ENCODE data around the gene GRIN3B.

Gene GRIN3B

DNA sequence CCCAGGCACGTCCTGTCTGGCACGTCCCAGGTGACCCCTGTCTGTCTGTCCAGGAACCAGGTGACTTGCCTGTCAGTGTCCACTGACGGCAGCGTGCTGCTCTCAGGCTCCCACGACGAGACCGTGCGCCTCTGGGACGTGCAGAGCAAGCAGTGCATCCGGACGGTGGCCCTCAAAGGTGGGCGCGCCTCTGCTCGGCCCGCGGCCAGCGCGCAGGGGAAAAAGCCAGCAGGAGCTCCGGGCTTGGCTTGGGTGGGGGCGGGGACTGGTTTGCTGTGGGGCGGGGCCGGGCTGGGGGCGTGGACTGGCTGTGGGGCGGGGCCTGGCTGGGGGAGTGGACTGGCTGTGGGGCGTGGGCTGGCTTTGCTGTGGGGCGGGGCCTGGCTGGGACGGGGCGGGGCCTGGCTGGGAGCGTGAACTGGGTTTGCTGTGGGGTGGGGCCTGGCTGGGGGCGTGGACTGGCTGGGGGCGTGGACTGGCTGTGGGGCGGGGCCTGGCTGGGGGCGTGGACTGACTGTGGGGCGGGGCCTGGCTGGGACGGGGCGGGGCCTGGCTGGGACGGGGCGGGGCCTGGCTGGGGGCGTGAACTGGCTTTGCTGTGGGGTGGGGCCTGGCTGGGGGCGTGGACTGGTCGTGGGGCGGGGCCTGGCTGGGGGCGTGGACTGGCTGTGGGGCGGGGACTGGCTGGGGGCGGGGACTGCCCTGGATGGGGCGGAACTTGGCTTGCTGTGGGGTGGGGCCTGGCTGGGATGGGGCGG is 8.9 kb upstream of the GRIN3B start:
- DNase-seq (ENCODE audit: low read depth), result peak; percentile 42

DNA sequence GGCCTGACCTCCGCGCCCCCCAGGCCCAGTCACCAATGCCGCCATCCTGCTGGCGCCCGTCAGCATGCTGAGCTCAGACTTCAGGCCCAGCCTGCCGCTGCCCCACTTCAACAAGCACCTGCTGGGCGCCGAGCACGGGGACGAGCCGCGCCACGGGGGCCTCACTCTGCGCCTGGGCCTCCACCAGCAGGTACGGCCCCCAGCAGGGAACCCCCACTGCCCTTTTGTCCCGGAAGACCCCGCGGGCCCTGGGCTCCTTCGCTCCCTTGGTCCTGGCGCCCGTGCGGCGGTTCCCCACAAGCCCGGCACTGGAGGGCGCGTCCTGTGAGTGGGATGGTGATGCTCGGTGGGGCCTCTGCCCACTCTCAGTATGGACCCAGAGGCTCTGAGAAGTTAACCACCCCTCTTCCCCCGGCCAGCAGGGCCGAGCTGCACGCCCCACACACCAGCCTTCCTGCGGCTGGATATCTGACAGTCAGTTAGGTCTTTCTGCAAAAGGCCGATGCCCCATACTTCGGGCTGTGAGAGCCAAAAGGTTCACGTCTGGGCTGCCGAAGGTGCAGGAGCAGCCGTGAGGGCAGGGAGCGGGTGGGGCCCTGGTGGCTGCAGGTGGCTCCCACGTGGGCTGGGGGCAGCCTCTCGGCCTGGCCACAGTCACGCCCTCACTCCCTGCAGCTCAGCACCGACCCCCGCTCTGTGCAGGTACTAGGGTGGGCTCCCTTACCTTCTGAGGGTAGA is 8.1 kb upstream of the GRIN3B start:
- no peak for DNase-seq (ENCODE audit: low read depth)

DNA sequence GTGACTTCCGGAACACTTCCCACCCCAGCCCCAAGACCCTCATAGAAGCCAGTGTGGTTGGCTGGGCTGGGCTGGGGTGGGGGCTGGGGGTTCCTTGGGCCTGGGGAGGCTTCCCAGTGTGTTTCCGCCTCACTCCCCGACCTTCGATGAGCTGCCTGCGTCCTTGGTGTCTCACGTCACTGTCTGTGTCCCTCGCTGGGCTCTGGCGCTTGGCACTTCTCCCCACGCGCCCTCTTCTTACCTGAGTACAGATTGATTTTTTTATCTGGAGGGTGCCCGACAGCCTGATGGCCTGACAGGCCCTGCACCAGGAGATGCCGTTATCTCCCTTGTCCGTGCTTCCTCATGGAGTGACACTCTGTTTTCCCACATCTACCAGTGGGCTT is 7.6 kb upstream of the GRIN3B start:
- DNase-seq (ENCODE audit: low read depth), result no peak

DNA sequence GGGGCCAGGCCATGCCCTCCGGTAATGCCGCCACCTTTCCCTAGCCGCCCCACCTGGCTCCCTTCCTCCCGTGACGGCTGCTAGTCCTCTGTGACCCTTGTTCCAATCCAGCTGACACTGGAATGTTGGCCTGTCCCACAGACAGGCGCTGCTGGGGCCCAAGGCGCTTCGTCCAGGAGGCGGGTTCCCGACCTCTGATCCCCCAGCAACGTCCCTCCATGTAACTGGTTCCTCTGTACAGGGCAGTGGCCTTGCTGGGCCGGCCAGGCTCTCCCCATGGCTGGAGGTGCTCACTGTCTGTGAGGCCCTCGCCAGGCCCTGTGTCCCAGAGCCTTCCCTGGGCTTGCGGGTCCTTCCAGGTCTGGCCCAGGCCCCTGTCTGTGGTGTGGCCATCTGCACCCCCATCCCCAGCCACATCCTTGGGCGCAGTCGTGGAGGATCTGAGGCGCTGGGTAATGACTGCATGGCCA is 6.8 kb upstream of the GRIN3B start:
- DNase-seq (ENCODE audit: low read depth), result no peak

DNA sequence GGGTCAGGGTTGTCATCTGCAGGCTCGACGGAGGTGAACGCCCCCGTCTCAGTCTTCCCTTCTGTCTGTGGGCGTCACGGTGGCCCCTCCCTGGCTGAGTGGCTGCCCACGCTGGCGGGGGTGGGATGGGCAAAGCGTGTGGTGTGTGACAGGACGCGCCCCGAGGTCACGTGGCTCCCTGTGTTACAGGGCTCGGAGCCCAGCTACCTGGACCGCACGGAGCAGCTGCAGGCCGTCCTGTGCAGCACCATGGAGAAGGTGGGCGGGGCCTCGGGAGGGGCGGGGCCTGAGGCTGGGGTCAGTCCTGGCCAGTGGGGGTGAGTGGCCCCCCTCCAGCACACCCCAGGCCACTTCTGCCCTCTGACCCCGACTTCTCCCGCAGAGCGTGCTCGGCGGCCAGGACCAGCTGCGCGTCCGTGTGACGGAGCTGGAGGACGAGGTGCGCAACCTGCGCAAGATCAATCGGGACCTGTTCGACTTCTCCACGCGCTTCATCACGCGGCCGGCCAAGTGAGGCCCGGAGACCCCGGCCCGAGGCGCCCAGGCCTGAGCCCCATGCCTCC is 6.3 kb upstream of the GRIN3B start:
- no peak for DNase-seq (ENCODE audit: low read depth)

DNA sequence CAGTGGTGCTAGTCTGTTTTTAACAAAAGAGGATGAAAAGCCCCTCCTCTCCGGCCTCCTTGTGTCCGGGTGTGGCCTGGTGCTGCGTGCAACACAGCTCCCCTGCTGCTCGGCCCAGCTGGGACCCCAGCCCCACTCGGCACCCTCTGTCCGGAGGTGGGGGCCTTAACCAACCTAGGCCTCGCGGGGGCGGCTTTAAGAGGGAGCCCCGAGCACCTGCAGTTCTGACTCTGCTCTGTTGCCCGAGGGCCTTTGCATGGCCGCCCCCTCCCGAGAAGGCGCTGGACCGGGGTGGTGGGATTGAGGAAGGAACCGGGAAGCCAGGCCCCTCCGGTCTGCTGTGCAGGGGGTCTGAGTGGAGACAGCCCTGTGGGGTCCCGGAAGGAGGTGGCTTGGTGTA is 5.7 kb upstream of the GRIN3B start:
- DNase-seq (ENCODE audit: low read depth), result no peak

DNA sequence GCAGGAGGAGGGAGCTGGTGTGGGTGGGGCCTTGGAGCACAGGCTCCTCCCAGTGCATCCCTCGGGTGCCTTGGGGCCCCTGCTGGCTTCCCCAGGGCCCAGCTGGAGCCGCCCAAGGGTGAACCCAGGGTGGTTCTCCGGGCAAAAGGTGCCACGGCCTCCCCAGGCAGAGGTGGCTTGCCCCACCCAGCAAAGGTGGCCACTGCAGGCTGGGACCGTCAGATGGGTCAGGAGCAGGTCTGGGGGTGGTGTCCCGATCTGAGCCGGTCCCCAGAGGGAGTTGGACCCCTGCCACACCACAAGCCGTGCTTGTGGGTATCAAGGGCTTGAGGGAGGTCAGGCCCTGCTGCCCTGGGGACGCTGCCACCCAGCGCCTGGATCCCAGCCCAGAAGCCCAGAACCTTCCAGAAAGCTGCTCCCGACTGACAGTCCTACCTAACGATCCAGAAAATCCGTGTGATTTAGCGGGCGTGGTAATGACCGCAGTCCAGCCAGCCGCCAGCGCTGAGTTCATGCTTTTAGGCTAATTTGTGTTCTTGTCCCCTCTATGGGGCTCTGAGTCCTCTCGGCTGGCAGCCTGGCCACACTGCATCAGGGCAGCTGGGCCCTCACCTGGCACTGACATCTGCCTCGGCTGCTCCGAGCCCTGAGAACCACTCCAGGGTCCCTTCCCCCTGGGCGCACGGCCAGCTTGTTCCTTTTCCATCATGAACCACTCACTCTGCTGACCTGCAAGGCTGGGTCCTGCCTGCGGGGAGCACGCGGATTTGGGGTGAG is 5.0 kb upstream of the GRIN3B start:
- no peak for DNase-seq (ENCODE audit: low read depth)

DNA sequence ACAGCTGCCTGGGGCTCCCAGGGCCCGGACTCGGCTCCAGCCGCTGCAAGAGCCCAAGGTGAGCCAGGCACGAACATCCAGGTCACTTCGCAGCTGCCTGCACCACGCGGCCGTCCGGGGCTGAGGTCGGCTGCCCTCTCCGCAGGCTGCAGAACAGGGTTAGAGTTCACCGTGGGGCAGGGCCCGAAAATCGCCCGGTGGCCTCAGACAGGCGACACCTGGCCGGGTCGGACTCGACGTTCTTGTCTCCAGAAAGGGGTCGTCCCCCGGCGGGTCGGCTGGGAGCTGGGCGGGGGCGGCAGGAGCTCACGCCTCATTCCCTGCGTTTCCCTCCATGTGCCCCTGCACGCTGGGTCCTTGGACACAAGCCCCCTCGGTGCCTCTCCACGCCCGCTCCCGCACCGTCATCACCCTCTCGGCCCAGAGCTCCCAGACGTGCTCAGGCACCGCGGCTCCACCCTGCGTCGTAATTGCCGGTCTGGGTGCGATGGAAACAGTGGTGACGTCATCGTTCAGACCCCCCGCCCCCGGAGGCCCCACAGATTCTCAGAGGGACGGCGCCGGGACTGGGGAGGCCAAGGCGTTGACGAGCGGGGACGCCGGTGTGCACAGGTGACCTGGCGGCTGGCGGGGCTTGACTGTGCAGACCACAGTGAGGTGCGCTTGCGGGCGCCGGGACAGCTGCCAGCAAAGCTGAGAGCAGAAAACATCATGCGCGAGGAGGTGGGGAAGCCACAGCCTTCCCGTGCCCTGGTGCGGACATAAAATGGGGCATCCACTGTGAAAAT is 4.0 kb upstream of the GRIN3B start:
- DNase-seq (ENCODE audit: low read depth), result peak; percentile 75

DNA sequence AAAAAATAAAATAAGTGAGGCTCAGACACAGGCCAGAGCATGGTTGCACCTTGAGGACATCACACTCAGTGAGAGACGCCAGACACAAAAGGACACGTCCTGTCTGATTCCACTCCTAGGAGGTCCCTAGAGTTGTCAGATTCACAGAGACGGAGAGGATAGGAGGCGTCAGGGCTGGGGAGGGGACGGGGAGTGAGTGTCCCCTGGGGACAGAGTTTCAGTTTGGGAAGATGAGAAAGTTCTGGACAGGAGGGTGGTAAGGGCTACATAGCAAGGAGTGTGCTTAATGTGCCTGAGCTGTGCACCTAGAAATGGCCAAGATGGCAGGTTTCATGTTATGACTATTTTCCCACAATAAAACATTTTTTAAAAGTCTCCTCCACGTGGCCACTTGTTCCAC is 2.2 kb upstream of the GRIN3B start:
- DNase-seq (ENCODE audit: low read depth), result no peak

DNA sequence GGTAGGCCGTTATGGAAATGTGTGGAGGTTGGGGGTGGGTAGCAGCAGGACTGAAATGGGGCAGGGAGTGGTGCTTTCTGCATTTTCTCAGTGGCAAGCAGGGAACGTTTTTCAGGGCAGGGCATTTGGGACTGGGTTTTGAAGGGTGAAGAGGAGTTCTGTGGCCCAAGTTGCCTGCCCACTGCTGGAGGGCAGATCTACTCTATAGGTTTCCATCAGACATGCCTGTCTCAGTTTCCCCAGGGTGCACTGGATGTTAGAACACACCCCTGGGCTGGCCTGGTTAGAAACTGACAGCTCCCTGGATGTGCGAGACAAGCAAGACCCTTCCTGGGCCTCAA is 870 bp upstream of the GRIN3B start:
- no peak for DNase-seq (ENCODE audit: low read depth)

DNA sequence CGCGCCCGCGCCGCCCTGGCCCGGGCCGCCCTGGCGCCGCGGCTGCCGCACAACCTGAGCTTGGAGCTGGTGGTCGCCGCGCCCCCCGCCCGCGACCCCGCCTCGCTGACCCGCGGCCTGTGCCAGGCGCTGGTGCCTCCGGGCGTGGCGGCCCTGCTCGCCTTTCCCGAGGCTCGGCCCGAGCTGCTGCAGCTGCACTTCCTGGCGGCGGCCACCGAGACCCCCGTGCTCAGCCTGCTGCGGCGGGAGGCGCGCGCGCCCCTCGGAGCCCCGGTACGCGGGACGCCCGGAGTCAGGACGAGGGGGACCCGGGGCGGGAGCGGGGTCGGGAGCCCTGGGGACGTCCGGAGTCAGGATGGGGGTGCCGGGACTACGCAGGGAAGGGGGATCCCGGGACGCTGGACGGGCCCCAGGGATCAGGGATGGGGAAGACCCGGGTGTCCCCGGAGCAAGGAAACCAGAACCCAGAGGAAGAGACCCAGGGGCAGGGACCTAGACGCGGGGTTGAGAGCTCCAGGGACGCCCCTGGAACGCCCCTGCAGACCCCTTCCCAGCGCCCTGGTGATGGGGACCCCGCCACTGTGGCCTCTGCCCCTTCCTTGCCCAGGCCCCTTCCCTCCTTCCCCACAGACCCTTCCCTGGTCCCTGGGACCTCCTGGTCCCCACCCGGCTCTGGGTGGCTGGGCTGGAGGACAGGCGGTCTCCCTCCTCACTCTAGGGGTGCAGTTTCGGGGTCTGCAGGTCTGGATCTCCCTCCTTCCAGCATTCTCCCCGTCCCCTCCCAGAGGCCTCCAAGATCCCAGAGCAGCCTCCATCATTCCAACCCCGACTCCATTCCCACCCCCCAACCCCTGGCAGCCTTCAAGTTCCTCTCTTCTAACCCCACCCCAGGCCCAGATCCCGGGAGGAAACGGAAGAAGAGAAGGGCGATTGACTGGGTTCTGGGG is 645 bp downstream of the GRIN3B start:
- DNase-seq (ENCODE audit: low read depth), result no peak

DNA sequence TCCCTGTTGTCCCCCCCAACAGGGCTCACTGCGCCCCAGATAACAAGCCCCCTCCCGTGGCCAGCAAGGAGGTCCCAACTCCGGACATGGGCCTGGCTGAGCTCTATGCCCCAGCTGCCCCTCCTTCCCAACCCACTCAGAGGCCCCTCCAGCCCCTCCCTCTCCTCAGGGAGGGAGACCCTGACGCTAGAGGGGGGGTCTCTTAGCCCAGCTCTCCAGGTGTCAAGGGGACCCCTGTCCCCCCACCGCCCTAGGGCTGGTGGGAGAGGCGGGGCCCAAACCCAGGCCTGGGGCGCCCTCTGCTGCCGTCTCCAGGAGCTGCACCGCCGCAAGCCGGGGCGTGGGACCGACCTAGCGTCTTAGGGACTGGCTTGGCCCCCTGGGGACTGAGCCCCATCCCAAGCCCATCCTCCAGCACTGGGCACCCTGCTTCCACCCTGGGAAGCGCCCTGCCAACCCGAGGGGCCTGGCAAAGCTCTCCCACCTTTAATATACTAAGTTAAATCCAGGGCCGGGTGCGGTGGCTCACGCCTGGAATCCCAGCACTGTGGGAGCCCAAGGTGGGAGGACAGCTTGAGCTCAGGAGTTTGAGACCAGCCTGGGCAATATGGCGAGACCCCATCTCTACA is 1.4 kb downstream of the GRIN3B start:
- DNase-seq (ENCODE audit: low read depth), result peak; percentile 58

DNA sequence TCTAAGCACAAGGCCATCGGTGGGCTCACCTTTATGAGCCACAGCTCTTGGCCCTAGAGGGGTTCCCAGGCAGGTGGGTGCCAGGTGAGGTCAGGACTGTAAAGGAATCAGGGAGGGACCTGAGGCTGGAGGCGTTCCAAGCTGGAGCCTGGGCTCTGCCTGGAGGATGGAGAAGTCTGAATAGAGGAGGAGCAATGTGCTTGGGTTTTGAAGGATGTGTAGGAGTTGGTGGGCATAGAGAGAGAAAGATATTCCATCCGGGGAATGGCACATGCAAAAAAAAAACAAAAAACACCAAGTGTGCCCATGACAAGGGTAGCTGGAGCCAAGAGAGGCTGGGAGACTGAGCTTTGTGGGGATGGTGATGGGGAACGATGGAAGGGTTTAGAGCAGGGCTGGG is 2.4 kb downstream of the GRIN3B start:
- DNase-seq (ENCODE audit: low read depth), result no peak

DNA sequence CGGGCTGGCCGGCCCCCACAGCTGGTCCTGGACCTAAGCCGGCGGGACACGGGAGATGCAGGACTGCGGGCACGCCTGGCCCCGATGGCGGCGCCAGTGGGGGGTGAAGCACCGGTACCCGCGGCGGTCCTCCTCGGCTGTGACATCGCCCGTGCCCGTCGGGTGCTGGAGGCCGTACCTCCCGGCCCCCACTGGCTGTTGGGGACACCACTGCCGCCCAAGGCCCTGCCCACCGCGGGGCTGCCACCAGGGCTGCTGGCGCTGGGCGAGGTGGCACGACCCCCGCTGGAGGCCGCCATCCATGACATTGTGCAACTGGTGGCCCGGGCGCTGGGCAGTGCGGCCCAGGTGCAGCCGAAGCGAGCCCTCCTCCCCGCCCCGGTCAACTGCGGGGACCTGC is 3.1 kb downstream of the GRIN3B start:
- no peak for DNase-seq (ENCODE audit: low read depth)

DNA sequence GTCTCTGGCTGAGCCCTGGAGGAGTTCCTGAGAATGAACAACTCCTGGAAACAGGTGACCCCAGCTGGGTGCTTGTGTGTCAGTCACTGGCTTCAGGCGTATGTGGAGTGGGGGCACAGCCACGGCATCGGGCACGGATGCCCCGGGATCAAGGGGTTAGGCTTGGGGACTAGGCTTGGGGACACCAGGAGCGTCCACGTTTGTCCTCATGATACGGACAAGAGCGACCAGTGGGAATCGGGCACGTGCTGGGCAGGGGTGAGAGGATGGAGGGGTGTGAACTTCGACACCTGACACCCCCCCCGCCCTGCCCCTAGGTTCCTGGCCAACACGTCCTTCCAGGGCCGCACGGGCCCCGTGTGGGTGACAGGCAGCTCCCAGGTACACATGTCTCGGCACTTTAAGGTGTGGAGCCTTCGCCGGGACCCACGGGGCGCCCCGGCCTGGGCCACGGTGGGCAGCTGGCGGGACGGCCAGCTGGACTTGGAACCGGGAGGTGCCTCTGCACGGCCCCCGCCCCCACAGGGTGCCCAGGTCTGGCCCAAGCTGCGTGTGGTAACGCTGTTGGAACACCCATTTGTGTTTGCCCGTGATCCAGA is 4.1 kb downstream of the GRIN3B start:
- no peak for DNase-seq (ENCODE audit: low read depth)

DNA sequence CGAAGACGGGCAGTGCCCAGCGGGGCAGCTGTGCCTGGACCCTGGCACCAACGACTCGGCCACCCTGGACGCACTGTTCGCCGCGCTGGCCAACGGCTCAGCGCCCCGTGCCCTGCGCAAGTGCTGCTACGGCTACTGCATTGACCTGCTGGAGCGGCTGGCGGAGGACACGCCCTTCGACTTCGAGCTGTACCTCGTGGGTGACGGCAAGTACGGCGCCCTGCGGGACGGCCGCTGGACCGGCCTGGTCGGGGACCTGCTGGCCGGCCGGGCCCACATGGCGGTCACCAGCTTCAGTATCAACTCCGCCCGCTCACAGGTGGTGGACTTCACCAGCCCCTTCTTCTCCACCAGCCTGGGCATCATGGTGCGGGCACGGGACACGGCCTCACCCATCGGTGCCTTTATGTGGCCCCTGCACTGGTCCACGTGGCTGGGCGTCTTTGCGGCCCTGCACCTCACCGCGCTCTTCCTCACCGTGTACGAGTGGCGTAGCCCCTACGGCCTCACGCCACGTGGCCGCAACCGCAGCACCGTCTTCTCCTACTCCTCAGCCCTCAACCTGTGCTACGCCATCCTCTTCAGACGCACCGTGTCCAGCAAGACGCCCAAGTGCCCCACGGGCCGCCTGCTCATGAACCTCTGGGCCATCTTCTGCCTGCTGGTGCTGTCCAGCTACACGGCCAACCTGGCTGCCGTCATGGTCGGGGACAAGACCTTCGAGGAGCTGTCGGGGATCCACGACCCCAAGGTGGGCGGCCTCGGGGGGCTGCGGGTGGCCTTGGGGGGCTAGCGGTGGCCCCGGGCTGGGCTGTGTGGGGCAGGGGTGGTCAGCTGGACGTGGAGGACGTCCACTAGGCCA is 4.8 kb downstream of the GRIN3B start:
- DNase-seq (ENCODE audit: low read depth), result no peak

DNA sequence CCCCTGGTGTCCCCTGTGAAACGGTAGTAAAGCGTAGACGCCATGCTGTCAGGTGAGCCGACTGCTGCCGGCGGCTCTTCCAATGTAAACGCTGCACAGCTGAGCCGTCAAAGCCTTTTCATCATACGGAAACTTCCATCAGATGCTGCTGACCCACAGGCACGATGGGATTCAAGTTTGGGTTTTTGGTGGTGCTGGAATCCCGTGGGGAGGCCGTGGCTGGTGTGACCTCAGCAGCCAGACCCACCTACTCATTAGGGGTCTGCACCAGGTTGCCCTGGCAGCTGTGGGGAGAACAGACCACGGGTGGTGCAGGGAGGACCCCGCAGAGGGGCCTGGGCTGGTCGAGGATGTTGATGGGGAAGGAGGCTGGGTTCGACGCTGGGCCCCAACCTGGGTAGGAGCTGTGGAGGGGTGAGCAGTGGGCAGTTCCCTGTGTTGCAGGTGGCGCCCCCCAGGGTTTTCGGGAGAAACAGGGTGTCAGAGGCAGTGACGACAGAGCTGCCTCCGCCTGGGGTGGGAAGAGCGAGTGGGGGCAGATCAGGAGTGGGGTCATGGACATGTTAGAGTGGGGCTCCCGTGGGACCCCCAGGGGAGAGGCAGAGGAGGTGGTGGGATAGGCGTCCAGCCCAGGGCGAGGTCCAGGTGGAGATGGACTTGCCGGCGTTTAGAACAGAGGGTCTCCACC is 6.6 kb downstream of the GRIN3B start:
- DNase-seq (ENCODE audit: low read depth), result no peak
